HG02885 (cell line): ENCODE data around the gene GINS2.

Source experiments
- ATAC-seq: cut with Tn5 transposase; IDR thresholded peaks from one replicate; pipeline ENCODE4 v1.9.1; 2021; ENCODE audit warnings: mild to moderate bottlenecking; ENCODE audit not compliant: unreplicated experiment, poor library complexity

Gene GINS2

GRCh38 chr16:85688586-85689284 lies at the start of gene GINS2:
Gene GINS2, minus strand, starts transcription at chr16:85688954. Its CDS starts 56 bp downstream, at chr16:85688898.
- ATAC-seq, result peak; percentile 96

DNA sequence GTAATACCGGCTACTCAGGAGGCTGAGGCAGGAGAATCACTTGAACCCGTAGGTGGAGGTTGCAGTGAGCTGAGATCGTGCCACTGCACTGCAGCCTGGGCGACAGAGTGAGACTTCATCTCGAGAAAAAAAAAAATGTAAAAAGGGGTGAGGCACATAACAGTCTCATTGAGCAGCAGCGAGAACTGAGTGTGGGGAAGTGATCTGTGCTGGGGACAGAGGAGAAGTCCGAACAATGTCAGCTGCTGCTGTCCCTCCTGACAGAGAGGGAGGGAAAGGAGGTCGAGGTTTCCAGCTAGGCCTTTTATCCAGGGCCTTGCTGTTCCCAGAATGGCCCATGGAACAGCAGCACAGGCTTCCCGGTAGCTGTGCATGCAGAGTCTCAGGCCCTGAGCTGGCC lies 48.2 kb upstream of the GINS2 start:
- ATAC-seq, result no peak

DNA sequence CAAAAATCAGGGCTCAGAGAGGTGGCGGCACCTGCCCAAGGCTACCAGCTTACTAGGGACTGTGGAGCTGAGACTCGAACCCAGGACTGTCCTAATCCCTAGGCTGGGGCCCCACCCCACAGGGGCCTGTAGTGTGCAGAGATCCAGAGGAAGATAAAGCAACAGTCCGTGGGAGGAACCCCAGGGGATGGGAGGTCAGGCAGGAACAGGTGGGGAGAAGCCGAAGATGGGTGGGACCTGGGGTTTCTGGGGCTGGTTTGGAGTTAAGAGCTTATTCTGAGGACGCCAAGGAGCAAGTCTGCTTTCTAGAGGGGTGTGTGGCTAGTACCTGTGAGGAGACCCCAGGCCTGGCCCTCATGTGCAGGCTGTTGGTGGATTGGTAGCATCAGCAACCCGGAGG lies 47.2 kb upstream of the GINS2 start:
- ATAC-seq, result no peak

GRCh38 chr16:85735225-85735635 lies 46.5 kb upstream of the GINS2 start:
- ATAC-seq, result peak; percentile 77

GRCh38 chr16:85734311-85735017 lies 45.7 kb upstream of the GINS2 start:
- ATAC-seq, result no peak

GRCh38 chr16:85733839-85734170 lies 45.1 kb upstream of the GINS2 start:
- no peak for ATAC-seq

- no peak for ATAC-seq
Measured at GRCh38 chr16:85733155-85733838, 44.5 kb upstream of the GINS2 start.

DNA sequence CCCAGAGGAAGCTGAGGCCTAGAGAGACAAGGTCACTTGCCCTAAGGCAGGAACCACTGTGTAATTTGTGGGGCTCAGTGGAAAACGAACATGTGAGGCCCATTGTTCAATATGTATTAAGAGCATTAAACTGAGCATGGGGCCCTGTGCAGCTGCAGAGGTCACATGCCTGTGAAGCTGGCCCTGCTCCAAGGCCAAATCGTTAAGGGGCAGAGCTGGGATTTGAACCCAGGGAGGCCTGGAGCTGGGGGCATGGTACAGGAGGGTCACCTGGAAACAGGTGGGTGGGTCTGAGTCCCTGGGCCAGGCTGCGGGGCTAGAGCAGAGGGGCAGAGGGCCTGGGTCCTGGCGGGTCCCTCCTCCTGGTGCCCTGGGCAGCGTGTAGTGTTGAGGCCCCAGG lies 42.4 kb upstream of the GINS2 start:
- ATAC-seq, result no peak

DNA sequence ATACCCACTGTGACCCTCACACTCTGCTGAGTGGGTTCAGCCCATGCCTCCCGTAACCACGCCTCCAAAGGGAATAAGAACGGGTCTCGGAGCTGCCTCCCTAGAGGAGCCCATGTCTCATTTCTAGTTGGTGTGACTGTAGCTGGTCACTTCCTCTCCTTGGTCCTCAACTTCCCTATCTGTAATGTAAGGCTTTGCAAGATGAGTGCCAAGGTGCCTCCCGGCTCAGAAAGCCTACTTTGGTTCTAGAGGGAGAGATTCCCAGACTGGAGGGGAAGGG lies 41.4 kb upstream of the GINS2 start:
- no peak for ATAC-seq

DNA sequence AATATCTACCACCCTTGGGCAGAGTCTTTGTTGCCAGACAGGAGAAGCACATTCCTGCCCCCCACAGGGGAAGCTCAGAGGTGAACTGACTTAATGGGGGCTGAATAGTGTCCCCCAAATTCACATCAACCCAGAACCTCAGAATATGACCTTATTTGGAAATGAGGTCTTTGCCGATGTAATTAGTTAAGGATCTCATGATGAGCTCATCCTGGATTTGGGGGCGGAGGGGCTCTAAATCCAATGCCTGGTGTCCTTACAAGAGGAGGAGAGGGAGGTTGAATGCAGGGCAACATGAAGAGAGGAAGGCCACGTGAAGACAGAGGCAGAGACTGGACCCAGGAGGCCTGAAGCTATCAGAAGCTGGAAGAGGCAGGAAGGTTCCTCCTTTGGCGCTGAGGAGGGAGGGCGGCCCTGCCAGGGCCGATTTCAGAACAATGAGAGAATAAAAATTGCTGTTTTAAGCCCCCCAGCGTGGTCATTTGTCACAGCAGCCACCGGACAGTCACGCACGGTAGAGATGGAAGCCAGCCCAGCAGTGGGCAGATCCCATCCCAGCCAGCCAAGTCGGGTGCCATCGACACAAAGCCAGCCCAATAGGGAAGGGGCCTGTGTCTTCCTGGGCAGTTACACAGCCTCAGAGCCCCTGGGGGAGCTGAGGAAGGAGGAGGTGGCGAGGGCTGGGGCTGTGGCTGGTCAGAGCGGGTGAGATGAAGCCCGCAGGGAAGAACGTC lies 40.9 kb upstream of the GINS2 start:
- ATAC-seq, result no peak

DNA sequence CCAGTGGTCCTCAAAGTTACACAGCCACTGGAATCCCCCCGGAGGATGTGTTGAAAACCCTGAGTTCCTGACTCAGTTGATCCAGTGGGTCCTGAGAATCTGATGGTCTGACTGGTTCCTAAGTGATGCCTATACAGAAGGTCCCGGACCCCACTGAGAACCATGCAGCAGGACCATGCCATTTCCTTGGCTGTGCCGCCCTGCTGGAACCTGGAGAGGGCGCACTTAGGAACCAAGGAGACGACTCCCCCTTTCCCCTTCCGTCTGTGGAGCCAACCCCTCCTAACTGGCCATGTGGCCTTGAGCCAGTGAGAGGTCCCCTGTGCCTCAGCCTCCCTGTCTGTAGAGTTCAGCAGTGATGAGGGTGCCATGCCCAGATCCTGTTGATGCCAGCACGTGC lies 40.1 kb upstream of the GINS2 start:
- ATAC-seq, result no peak

DNA sequence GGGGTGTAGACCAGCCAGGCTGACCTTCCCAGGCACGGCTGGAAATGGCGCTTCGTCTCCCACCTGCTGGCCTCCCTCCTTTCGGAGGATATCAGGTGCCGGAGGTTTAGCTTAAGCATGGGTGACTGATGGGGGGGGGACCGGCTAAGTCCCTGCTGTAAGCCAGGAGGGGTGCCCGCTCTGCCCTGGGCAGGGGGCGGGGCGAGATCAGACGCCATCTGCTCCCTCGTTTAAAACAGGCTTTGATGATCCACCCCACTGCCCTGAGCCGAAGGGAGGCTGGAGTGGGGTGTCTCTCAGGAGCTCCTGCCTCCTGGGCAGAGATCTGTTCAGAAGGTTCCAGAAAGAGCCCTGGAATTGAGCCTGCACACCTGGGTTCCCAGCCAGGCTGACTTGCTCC lies 36.2 kb upstream of the GINS2 start:
- no peak for ATAC-seq

- ATAC-seq, result no peak
Measured at GRCh38 chr16:85724126-85724879, 35.5 kb upstream of the GINS2 start.

- ATAC-seq, result no peak
Measured at GRCh38 chr16:85722128-85722893, 33.6 kb upstream of the GINS2 start.

DNA sequence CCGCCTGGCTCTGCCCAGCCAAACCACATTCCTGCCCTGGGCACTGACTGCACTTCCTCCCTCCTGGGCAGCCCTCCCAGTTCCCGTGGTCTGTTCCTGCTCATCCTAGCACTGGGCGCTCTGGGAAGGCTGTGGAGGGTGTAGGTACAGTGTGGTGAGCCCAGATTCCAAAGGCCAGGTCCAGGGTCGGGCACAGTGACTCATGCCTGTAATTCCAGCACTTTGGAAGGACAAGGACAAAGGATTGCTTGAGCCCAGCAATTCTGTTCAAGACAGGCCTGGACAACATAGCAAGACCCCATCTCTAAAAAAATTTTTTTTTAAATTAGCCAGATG lies 31.5 kb upstream of the GINS2 start:
- ATAC-seq, result no peak

DNA sequence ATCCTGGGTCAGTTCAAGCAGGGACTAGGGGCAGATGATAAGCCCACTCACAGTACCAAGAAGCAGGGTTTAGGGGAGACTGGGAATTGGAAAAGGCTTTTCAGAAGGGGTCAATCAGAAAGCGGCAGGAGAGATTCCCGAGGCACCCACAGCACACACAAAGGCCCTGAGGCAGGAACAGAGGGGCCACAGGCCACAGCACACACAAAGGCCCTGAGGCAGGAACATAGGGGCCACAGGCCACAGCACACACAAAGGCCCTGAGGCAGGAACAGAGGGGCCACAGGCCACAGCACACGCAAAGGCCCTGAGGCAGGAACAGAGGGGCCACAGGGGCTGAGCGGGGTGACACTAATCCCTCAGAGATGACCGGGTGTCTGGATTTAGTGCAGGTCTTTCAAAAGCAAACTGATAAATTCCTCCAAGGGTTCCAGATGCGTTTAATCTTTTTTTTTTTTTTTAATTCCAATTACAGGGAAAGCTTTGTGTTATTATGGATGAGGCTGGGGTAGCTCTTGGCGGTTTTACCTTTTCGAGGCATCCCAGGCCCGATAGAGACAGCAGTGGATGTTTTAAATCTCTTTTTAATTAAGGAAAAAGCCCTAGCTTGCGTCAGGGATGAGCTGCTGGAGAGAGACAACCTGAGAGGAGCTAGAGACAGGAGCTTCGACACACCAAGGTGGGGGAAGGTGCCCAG lies 31.0 kb upstream of the GINS2 start:
- ATAC-seq, result no peak

- no peak for ATAC-seq
Measured at GRCh38 chr16:85718682-85719081, 29.9 kb upstream of the GINS2 start.

GRCh38 chr16:85718153-85718477 lies 29.4 kb upstream of the GINS2 start:
- no peak for ATAC-seq

DNA sequence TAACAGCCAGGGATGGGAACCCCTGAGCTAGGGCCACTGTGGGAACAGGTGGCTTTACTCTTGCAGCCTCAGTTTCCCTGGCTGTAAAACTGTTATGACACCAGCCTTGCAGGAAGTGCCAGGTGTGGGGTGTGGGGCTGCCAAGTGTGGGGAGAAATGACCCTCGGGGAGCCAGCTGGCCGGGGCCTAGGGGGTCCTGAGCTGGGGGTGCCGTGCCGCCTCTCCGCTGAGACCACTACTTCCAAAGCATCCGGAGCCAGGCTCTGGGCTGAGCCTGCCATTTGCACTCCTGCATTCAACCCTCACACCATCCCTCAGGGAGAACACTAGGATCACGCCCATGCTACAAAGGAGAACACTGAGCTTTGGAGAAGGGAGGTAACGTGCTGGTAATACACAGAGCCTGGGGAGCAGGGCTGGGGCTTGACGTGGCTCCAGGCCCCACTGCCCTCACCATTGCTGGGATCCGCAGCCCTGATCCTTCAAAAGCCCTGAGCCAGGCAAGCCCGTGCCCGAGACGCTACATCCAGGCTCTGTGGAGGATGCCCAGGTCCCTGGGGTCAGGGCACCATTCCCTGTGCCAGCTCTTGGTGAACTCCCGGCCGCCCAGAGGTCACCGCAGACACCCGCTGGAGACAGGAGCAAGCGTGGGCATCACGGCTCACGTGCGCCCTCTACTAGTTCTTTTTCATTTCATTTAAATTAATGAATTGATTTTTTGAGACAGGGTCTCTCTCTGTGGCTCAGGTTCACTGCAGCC lies 28.8 kb upstream of the GINS2 start:
- ATAC-seq, result no peak
